DMS114 treated with DMSO at 0.1 percent for 48 hours (cell line): Measurements from ENCODE around the gene GCLM.

Experiments
- DNase-seq: peaks from one replicate; lab custom pipeline; 2025; ENCODE audit not compliant: unreplicated experiment; lab: John Stamatoyannopoulos, UW

GCLM gene

GRCh38 chr1:93846992-93847810, 62.0 kb downstream of the GCLM start:
- peak; percentile 85 for DNase-seq

DNA sequence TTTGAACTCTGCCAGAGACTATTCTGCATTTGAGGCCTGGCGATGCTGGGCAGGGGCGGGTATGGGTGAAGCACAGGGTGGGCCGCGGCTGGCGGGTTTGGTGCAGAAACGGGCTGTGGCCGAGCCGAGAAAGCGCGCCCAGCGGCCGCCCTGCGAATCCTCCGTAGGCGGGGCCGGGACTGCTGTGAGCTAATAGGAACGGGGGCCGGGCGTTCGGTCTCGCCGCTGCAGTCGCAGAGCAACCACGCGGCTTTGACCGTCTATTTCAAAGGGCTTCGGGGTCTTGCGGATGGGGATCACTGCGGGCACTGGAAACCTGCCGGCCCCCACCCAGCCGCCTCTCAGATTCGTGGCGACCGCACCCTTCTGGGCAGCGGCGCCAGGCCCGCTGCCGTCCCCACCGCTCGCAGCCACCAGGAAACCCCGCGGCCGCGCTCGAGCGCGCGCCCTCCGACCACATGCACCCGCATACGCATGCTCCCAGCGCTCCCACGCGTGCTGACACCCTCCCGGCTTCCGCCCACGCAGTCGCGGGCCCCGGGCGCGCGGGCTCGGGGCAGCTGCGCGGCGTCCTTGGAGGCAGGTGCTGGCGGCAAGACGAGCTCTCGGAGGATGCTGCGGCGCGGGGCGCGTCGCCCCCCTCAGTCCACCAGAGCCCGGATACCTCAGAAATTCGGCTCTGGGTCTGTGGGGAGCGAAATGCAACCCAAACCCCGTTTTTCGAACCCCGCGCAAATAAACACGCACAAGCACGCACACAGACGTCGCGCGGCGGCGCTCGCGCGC, 62.8 kb downstream of the GCLM start:
- DNase-seq: peak; percentile 88

DNA sequence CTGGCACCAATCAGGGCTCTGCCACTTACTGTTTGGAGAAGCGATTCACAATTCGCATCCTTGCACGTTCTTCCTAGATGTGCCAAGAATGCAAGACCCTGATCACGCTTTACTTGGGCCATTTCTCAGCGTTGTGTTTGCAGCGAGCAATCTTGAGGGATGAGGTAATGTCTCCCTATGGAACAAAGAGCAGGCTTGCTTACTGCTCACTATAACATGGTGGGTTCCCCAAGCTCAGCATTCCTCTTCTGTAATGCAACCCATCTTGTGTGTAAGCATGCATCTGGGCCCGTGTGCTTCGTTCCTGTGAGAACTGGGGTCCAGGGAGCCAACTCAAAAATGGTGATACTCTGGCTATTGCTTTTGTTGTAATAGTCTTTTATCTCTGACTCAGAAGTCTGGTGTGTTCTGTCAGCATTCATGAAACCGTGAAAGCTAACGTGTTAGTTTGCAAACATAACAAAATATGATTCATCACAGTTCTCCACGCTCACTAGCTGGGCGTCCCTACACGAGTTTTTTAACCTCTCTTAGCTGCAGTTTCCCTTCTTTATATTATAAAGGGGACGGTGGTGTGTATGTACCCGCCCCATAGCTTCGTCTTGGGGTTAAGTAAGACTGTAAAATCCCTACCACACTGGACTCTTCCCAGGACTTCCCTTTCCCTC, 63.6 kb downstream of the GCLM start:
- DNase-seq: peak; percentile 62

- DNase-seq: peak; percentile 77
Measured at GRCh38 chr1:93844262-93845045, 64.8 kb downstream of the GCLM start.

DNA sequence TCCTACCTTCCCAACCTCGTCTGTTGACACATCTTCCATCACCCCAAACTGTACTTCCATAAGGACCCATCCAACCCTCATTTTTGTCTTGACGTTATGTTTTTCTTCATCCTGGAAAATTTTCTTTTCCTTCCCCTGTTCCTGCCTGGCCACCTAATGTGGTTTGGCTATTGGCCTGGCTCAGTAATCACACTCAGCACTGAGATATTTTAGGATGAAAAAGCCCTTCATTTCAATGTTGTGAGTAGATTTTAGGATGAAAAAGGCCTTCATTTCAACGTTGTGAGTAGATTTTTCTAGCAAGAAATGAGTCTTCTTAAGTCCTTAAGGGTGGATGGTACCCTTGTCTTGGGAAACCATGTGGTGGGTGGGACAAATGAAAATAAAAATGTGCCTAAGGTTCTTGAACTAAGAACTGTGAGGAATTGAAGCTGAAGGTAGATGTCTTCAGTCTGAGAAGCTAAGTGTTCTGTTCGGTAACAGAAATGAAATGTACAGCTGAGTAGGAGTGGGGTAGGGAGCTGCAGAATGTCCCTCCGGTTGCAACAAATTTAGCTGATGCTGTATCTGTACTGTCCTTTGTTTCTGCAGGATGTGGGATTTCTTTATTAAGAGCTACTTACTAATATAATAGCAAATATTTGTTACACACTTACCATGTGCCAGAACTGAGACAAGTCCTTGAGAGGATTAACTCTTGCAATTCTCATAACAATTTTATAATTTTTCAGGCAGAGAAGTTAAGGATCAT, 66.3 kb downstream of the GCLM start:
- DNase-seq: no peak

- no peak for DNase-seq
Measured at GRCh38 chr1:93841771-93842170, 67.5 kb downstream of the GCLM start.

DNA sequence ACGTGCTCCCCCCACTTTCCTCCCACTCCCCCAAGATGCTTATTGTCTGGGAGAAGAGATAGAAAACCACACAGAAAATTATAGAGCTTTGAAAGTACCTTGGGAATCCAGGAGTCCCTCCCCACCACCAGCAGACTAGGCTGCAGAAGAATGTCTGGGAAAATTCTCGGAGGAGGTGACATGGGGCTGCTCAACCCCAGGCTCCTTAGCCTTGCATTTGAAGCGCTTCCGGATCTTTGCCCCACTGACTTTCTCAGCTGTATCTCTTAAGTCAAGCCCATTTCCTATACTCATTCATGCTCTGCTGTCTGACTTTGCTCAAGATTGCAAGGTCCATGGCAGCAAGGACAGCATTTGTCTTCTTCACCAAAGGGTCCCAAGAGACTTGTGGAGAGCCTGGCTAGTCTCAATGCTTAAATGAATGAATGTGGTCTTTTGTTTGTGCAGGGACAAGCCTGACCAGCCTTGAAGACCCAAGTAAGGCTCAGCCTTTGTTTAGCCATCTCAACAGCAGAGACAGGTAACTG, 68.2 kb downstream of the GCLM start:
- DNase-seq: no peak

GRCh38 chr1:93839753-93840152, 69.5 kb downstream of the GCLM start:
- no peak for DNase-seq

GRCh38 chr1:93839307-93839706, 69.9 kb downstream of the GCLM start:
- no peak for DNase-seq

DNA sequence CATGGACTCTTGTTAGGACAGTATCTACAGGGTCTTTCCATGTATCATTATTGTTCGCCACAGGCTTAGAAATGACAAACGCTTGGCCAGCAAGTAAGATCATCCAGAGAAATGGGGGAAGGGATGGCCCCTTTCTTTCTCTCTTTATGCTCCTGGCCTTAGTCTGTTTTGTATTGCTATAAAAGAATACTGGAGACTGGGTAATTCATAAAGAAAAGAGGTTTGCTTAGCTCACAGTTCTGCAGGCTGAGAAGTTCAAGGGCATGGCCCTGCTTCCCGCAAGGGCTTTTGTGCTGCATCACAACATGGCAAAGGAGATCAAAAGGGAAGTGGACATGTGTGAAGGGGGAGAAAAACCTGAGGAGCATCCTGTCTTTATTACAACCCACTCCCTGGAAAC, 71.3 kb downstream of the GCLM start:
- no peak for DNase-seq
